GM12875 (cell line): ENCODE data around the gene C1orf122.
"Not testable (repeated sequence)": the region's sequence is repeated elsewhere in the genome, so short reads cannot be mapped to it uniquely, and the experiment has no call there.

Experiments used
- H3K4me3 ChIP-seq: one replicate; pipeline ENCODE4 v1.5.1; 2011; ENCODE audit warnings: low read depth, low read length, control low read depth
- TF ChIP-seq, protein P1 (sequence below): IDR thresholded peaks from 2 replicates; pipeline ENCODE4 v1.5.1; 2011; ENCODE audit warnings: low read depth, mild to moderate bottlenecking, control low read depth, inconsistent platforms, low read length, moderate library complexity, borderline replicate concordance; ENCODE audit not compliant: insufficient read depth

The C1orf122 gene

DNA sequence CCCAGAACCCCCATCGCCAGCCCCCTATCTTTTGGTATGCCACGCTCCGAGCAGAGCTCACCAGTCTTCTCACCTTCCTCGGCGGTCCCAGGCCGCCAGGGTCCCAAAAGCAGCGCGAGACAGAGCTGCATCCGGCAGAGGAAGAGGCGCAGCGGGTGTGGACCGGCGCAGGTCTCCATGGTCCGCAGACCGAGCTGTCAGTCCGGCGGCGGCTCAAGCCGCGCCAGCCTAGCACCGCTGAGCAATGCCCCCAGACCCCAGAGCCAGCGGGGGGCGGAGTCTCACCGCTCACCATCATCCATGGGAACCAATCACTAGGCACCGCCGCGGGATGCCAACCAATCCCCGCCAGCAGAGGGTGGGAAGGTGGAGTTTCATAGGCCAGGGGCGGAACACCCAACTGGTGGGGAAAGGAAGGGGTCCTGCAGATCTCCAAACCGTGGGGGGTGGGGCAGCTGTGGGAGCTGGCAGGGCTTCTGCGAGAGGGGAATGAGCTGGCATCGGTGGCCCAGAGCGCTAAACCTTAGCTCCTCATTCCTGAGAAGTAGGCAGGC lies 42.6 kb upstream of the C1orf122 start, which contains the start of gene EPHA10:
Gene EPHA10, minus strand, starts transcription at position 233 of the 554 bp plus-strand sequence. Its CDS starts 54 bp downstream, at position 179.
- TF ChIP-seq, protein P1, sequence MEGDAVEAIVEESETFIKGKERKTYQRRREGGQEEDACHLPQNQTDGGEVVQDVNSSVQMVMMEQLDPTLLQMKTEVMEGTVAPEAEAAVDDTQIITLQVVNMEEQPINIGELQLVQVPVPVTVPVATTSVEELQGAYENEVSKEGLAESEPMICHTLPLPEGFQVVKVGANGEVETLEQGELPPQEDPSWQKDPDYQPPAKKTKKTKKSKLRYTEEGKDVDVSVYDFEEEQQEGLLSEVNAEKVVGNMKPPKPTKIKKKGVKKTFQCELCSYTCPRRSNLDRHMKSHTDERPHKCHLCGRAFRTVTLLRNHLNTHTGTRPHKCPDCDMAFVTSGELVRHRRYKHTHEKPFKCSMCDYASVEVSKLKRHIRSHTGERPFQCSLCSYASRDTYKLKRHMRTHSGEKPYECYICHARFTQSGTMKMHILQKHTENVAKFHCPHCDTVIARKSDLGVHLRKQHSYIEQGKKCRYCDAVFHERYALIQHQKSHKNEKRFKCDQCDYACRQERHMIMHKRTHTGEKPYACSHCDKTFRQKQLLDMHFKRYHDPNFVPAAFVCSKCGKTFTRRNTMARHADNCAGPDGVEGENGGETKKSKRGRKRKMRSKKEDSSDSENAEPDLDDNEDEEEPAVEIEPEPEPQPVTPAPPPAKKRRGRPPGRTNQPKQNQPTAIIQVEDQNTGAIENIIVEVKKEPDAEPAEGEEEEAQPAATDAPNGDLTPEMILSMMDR: no peak
- H3K4me3 ChIP-seq: no peak within 1 kb of the TSS

DNA sequence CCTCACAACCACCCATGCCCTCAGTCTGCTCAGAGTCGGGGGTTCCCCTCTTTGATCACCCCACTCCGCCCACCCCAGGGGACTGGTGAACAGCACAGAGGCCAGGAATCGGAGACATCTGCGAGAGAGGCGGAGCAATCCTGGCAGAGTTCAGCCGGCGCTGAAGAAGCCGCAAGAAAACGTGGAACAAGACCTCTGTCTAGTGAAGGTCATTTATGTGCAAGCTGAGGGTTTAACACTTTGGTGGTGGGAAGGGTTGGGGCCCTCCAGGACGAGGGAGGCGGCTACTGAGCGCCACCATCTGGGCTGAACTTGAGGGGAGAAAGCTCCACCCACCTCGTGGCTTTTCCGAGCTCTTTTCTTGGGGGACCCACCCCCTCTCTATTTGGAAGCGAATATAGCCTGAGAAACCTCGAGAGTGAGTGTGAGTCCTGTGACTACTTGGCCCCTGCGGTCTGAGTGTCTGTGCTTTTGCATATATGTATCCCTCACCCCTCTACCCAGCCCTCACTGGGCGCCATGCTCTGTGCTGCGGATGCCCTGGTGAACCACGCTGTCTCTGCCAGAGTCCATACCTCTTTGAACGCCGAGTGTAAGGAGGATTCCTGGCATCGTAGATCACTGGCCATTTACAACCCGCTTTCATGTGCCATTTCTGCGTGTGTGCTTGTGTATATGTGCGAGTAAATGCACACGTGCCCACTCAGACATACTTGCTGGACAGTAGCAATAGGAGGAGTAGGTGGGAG lies 41.5 kb upstream of the C1orf122 start:
- TF ChIP-seq, protein P1: no peak
- H3K4me3 ChIP-seq: no peak overlapping the region

DNA sequence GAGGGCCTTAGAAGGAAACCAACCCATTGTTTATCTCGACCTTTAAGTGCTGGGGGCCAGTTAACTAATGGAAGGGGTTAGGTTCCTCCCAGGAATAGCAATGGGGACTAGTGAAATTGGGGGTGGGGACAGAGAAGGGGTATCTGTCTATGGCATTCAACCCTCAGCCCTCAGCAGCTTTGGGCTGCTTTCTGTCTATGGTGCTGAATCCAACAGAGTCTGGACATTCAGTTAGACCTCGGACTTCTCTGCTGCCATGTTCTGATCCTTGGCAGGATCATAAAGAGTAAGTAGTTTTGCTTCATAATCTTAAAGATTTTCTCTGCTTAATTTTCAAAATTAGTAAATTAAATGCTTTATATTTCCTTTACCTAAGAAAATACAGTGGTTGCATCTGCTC lies 40.1 kb upstream of the C1orf122 start:
- no peak overlapping the region for H3K4me3 ChIP-seq
- TF ChIP-seq, protein P1: no peak

DNA sequence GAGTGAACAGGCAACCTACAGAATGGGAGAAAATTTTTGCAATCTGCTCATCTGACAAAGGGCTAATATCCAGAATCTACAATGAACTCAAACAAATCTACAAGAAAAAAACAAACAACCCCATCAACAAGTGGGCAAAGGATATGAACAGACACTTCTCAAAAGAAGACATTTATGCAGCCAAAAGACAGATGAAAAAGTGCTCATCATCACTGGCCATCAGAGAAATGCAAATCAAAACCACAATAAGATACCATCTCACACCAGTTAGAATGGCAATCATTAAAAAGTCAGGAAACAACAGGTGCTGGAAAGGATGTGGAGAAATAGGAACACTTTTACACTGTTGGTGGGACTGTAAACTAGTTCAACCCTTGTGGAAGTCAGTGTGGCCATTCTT lies 36.1 kb upstream of the C1orf122 start:
- H3K4me3 ChIP-seq: not testable (repeated sequence)

DNA sequence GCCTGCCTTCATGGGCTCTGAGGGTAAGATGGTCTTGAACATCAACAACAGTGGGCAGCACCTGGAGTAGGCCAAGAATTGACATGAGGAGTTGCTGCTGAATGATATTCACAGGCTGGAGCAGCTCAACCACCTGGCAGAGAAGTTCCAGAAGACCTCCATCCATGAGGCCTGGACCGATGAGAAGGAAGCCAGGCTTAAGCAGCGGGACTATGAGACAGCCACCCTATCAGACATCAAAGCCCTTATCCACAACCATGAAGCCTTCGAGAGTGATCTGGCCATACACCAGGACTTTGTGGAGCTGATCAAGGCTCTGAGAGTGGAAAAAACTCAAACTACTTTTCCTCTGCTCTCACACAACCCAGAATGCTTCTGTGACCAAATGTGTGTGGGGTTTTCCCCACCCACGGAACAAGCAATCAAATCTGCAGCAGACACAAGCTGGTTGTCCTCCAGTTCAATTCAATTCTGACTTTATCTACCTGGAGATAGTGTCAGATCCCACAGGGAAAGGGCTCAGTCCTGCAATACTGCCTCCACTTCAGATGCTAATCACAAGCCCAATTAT lies 30.6 kb upstream of the C1orf122 start:
- TF ChIP-seq, protein P1: no peak
- H3K4me3 ChIP-seq: no peak overlapping the region

DNA sequence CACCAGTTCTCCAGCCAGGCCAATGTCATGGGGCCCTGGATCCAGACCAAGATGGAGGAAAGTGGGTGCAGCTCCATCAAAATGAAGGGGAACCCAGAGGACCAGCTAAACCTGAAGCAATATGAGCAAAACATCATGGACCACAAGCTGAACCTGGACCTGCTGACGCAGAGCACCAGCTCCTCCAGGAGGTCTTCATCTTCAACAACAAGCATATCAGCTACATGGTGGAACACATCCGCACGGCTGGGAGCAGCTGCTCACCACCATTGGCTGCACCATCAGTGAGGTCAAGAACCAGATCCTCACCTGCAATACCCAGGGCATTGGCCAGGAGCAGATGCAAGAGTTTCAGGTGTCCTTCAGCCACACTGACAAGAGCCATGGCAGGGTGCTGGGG lies 28.9 kb upstream of the C1orf122 start:
- no peak overlapping the region for H3K4me3 ChIP-seq
- TF ChIP-seq, protein P1: no peak

DNA sequence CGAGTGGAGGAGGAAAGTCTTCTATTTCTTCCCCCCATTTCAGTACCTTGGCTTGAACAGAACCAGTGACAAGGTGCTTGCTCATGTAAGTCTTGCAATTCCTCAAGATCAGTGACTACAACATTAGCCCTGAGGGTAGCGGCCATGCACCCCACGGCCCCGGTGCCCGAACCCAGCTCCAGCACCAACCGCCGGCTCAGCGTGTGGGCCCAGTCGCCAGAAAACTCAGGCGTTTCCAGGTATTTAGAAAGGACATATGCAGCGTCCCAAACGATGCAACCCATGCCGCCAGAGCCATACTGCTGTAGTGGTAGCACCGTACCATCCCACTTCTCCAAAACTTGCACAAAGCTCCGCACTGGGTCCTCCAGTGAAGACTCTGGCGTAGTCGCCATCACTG lies 25.1 kb upstream of the C1orf122 start:
- no peak overlapping the region for H3K4me3 ChIP-seq
- TF ChIP-seq, protein P1: no peak
